ENCODE results near the gene UFSP2. TPM values are rescaled to one million over a fixed set of nuclear protein-coding genes. Genes with fewer than 3 reads are reported as not detected.

UFSP2 gene
- total RNA-seq, 2 donors from 2014 or later, result 35.1 to 44.7 TPM

GRCh38 chr4:185470501-185471195 is 44.9 kb upstream of the UFSP2 start:
- no peak for TF ChIP-seq CTCF (IDR thresholded peaks at IDR 0.05)
- peaks cover 4 to 26% of the 10 kb centered on the region in 2 donors for H3K4me1 ChIP-seq (ENCODE audit: control insufficient read depth in 1 of 2, low read depth in 2 of 2)
- H3K4me3 ChIP-seq, result peak overlapping the region; percentile 77
- DNase-seq (ENCODE audit: low spot score), result no peak
- ATAC-seq (ENCODE audit: insufficient number of reproducible peaks, low FRiP score, low read depth), result peak; percentile 19
- peak overlapping the region; percentile 46 to 58 for H3K27ac ChIP-seq
- no peaks in the 10 kb centered on the region for H3K36me3 ChIP-seq
- no peaks in the 10 kb centered on the region for H3K27me3 ChIP-seq (replicated peaks; ENCODE audit: insufficient read depth)
- H3K9me3 ChIP-seq, result no peaks in the 10 kb centered on the region

- Histone ChIP-seq H3K36me3 (no peaks in the 10 kb centered on the region), H3K4me1 (ENCODE audit: control insufficient read depth in 1 of 2, low read depth in 2 of 2) (peaks cover 4 to 26% of the 10 kb centered on the region in 2 donors), H3K9me3 (no peaks in the 10 kb centered on the region), H3K27me3 (replicated peaks; ENCODE audit: insufficient read depth) (no peaks in the 10 kb centered on the region), H3K4me3 (no peak overlapping the region), H3K27ac (no peak overlapping the region)
- ATAC-seq (ENCODE audit: insufficient number of reproducible peaks, low FRiP score, low read depth), result no peak
- DNase-seq (ENCODE audit: low spot score), result no peak
- TF ChIP-seq CTCF (IDR thresholded peaks at IDR 0.05), result no peak
These were observed 43.9 kb upstream of the UFSP2 start for GRCh38 chr4:185469580-185470154.

GRCh38 chr4:185468999-185469398 is 43.2 kb upstream of the UFSP2 start:
- Histone ChIP-seq H3K36me3 (no peaks in the 10 kb centered on the region), H3K27me3 (replicated peaks; ENCODE audit: insufficient read depth) (no peaks in the 10 kb centered on the region), H3K4me1 (ENCODE audit: control insufficient read depth in 1 of 2, low read depth in 2 of 2) (peaks cover 4 to 26% of the 10 kb centered on the region in 2 donors), H3K27ac (no peak overlapping the region), H3K9me3 (no peaks in the 10 kb centered on the region), H3K4me3 (no peak overlapping the region)
- DNase-seq (ENCODE audit: low spot score), result no peak
- TF ChIP-seq CTCF (IDR thresholded peaks at IDR 0.05), result no peak
- ATAC-seq (ENCODE audit: insufficient number of reproducible peaks, low FRiP score, low read depth), result no peak

GRCh38 chr4:185467991-185468390 is 42.2 kb upstream of the UFSP2 start:
- Histone ChIP-seq H3K27ac (no peak overlapping the region), H3K36me3 (no peaks in the 10 kb centered on the region), H3K27me3 (replicated peaks; ENCODE audit: insufficient read depth) (no peaks in the 10 kb centered on the region), H3K9me3 (no peaks in the 10 kb centered on the region), H3K4me1 (ENCODE audit: control insufficient read depth in 1 of 2, low read depth in 2 of 2) (peaks cover 4 to 26% of the 10 kb centered on the region in 2 donors), H3K4me3 (no peak overlapping the region)
- ATAC-seq (ENCODE audit: insufficient number of reproducible peaks, low FRiP score, low read depth), result no peak
- no peak for DNase-seq (ENCODE audit: low spot score)
- TF ChIP-seq CTCF (IDR thresholded peaks at IDR 0.05), result no peak

- H3K36me3 ChIP-seq, result no peaks in the 10 kb centered on the region
- DNase-seq (ENCODE audit: low spot score) (no peak), ATAC-seq (ENCODE audit: insufficient number of reproducible peaks, low FRiP score, low read depth) (no peak)
- no peaks in the 10 kb centered on the region for H3K27me3 ChIP-seq (replicated peaks; ENCODE audit: insufficient read depth)
- no peaks in the 10 kb centered on the region for H3K9me3 ChIP-seq
- no peak overlapping the region for H3K27ac ChIP-seq
- TF ChIP-seq CTCF (IDR thresholded peaks at IDR 0.05), result no peak
- H3K4me3 ChIP-seq, result no peak overlapping the region
- peaks cover 1 to 24% of the 10 kb centered on the region in 2 donors for H3K4me1 ChIP-seq (ENCODE audit: control insufficient read depth in 1 of 2, low read depth in 2 of 2)
These were observed 41.3 kb upstream of the UFSP2 start for GRCh38 chr4:185467101-185467500.

Measured in thoracic aorta (tissue), 2 donors.